GM12873 (cell line): ENCODE results near the gene PDHX.

Experiments
- TF ChIP-seq, protein P1 (sequence below): IDR thresholded peaks from 2 replicates; pipeline ENCODE4 v1.5.1; 2012; ENCODE audit warnings: low read depth, mild to moderate bottlenecking, moderate library complexity, low read length, control low read depth; ENCODE audit not compliant: insufficient read depth; ENCODE audit errors: missing control alignments

Gene PDHX

GRCh38 chr11:34997952-34998528 is 81.6 kb downstream of the PDHX start:
- TF ChIP-seq, protein P1, sequence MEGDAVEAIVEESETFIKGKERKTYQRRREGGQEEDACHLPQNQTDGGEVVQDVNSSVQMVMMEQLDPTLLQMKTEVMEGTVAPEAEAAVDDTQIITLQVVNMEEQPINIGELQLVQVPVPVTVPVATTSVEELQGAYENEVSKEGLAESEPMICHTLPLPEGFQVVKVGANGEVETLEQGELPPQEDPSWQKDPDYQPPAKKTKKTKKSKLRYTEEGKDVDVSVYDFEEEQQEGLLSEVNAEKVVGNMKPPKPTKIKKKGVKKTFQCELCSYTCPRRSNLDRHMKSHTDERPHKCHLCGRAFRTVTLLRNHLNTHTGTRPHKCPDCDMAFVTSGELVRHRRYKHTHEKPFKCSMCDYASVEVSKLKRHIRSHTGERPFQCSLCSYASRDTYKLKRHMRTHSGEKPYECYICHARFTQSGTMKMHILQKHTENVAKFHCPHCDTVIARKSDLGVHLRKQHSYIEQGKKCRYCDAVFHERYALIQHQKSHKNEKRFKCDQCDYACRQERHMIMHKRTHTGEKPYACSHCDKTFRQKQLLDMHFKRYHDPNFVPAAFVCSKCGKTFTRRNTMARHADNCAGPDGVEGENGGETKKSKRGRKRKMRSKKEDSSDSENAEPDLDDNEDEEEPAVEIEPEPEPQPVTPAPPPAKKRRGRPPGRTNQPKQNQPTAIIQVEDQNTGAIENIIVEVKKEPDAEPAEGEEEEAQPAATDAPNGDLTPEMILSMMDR: peak; percentile 9

- TF ChIP-seq, protein P1: no peak
Observed at GRCh38 chr11:34999453-34999852, 83.0 kb downstream of the PDHX start.

DNA sequence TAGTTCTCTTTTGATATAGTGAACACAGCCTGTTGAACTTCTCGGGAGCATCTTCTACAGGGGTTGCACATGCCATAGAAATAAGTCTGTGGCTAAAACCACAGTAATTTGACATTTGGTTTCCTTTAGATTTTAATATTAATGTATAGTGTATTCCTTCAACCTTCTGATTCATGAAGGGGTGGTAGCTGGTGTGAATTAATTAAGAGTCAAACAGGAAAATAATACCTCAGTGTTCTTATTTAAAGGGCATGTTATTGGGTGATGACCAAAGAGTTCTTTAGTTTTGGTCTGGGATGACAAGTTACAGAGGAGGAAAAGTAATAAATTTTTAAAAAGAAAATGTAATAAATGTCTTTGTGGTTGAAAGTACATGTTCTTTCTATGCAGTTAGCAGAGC is 86.8 kb downstream of the PDHX start:
- TF ChIP-seq, protein P1: no peak

GRCh38 chr11:35003658-35004057 is 87.2 kb downstream of the PDHX start:
- TF ChIP-seq, protein P1: no peak

GRCh38 chr11:35005141-35005780 is 88.8 kb downstream of the PDHX start:
- TF ChIP-seq, protein P1: no peak

- TF ChIP-seq, protein P1: no peak
Observed at GRCh38 chr11:35006389-35007128, 90.1 kb downstream of the PDHX start.

- TF ChIP-seq, protein P1: no peak
Observed at GRCh38 chr11:35007277-35007676, 90.9 kb downstream of the PDHX start.
